GM18499 (cell line): ENCODE measurements around the gene LDLRAD4.
A peak's percentile ranks its signal among the peaks of the same experiment; 100 is the strongest.

ENCODE experiments used
- ATAC-seq: cut with Tn5 transposase; IDR thresholded peaks from one replicate; pipeline ENCODE4 v1.9.1; 2021; ENCODE audit warnings: moderate number of reproducible peaks; ENCODE audit not compliant: insufficient read depth, unreplicated experiment

Gene LDLRAD4

GRCh38 chr18:13437796-13438506 is 219.4 kb downstream of the LDLRAD4 start:
- no peak for ATAC-seq

DNA sequence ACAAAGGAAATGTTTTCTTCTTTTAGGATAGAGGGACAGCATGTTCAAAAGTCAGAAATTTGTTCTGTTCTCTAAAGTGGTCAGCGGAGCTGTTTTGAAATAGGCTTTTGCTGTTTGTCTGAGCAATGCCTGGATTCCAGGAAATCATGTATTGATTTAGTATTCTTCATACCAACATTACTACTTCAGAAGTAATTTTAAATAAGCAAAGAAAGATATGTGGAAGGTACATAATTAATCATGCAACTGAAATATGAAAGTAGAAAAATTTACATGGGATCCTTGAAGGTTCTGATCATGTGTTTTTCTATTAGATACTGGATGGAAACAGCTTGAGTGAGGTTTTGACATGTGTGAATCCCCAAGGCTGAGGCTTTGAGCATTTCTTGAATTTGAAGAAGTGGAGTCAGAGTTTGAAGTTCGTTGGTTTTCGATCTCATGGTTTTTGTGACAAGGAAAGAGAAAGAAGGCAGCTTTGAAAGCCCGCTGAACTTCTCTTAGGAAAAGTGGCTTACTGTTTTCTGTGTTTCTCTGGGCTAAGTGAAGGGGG is 220.0 kb downstream of the LDLRAD4 start:
- no peak for ATAC-seq

DNA sequence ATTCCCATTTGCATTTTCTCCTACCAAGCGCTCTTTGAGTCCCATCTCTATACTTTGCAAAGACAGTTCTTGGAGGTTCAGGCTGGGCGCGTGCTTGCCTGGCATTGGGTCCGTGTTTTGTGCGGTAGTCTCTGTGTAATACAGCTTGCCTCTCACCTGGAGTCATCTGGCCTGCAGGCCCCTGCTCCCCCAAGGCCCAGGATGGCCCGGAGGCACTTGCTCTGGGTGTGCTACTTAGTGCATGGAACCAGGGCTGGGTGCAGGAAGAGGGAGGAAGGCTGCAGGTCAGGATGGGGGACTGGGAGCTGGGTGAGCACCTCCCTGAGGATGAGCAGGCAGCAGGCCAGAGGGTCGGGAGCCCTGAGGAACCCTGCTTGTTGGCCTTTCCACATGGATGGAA is 220.9 kb downstream of the LDLRAD4 start:
- ATAC-seq, result no peak

- no peak for ATAC-seq
Measured at GRCh38 chr18:13440277-13441248, 222.0 kb downstream of the LDLRAD4 start.

DNA sequence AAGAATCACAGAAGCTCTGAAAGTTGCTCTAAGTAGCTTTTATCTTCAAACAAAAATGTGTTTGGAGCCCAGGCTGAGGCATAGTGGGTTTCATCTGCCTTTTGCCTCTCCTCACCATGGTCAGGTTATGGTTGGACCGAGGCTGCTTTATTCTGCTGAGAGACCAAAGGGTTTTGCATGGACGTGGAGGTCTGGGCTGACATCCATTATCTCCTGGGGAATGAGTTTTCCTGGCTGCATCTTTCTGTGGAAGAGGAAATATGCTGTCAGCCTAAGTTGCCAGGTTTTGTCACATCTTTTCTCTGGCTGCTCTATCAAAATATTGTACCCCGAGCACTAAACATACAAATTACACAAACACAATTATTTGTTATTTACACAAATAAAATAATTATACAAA is 223.2 kb downstream of the LDLRAD4 start:
- ATAC-seq, result no peak

GRCh38 chr18:13442451-13442850 is 223.9 kb downstream of the LDLRAD4 start:
- no peak for ATAC-seq

GRCh38 chr18:13443552-13443951 is 225.0 kb downstream of the LDLRAD4 start:
- ATAC-seq, result no peak

- no peak for ATAC-seq
Measured at GRCh38 chr18:13444430-13445240, 226.1 kb downstream of the LDLRAD4 start.

GRCh38 chr18:13445241-13445897 is 226.8 kb downstream of the LDLRAD4 start:
- no peak for ATAC-seq

GRCh38 chr18:13446024-13446423 is 227.5 kb downstream of the LDLRAD4 start:
- no peak for ATAC-seq

DNA sequence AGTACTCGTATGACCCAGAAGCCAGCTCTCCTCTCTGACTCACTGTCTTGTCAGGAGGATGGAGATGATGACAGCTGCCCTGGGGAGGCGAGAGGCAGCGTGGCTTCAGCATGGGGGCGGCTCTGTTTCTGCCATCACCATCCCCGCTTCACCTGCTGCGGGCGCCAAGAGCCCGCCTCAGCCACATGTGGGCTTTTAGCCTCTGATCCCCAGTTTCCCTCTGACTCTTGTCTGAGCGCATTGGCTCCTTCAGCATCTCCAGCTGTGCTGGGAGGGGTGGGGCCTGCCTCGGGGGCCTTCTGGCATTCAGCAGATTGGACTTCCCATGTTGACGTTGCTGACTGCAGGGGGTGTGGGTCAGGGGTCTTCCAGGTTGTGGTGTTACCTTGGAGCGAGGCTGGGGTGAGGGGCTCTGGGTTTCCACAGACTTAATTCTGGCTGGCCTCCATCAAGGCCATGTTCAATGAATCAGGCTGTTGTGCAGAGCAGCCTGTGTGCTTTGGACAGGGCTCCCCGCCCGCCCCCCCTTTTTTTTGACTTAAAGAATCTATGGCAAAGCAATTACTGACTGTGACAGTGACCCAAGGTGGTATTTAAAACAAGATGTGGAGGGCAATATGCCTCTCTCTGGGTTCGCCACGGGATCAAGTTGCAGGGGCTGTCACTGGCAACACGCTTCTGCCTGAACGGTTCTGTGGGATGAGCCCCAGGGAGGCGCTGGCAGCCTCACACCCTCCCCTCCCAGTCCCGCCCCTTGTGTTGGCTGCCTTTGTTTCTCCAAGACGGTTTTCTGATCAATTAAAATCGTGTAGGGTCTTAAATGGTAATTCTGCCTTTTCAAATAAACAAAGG is 228.3 kb downstream of the LDLRAD4 start:
- no peak for ATAC-seq

DNA sequence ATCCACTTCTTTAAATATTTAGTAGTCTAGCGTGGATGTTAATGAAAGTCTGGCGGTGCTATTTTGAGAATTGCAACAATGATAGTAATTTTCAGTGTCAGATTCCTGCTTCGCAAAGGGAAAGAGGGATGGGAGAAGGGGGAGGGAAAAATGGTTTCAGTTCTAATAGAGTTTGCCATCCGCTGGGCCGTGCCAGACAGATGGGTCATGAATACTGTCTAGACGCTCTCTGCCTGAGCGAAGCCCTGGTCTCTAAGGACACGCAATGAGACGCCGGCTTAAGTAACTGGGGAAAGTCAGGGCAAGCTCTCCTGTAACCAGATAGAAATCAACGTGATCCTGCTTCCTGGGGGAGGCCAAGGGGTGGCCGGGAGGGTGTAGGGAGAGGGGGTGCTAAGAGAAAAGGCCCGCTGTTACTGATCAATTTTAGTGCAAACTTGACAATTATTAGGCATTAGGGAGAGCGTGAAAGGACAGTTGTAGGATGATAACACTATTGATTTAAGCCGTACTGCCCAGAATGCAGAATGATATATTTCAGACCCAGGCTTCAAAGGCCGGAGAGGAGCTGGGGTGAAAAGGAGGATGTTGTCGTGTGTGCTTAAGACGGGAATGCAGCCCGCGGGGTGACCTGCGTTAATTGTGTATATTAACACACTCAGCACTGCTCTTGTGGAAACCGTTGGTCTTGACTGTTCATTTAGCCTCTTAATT is 229.2 kb downstream of the LDLRAD4 start:
- no peak for ATAC-seq

GRCh38 chr18:13448335-13448795 is 229.8 kb downstream of the LDLRAD4 start:
- no peak for ATAC-seq

DNA sequence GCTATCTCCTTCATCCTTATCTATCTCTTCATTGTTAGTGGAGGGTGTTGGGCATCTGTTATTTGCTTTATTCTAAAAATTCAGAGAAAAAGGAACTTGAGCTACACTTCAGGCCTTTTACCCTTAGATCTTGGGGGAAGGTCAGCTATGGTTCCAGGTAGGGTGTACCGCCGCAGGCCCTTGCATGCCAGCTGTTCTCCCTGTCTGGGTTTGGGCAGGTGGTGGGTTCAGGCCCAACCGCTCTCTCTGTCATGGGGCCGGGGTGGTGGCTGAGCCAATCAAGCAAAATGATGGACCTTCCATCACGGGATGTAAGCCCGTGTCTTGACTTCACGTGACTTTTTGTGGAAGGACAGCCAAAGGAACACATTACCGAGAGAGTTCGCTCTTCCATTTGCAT is 231.1 kb downstream of the LDLRAD4 start:
- ATAC-seq, result no peak

- ATAC-seq, result peak; percentile 40
Measured at GRCh38 chr18:13450289-13451212, 232.0 kb downstream of the LDLRAD4 start.

- ATAC-seq, result no peak
Measured at GRCh38 chr18:13451213-13451540, 232.6 kb downstream of the LDLRAD4 start.

GRCh38 chr18:13451661-13452387 is 233.3 kb downstream of the LDLRAD4 start:
- ATAC-seq, result no peak
